ENCODE data around the gene ACTA2. TPM values are rescaled to one million over a fixed set of nuclear protein-coding genes. Genes with fewer than 3 reads are reported as not detected.

The ACTA2 gene
- total and polyA plus RNA-seq, 4 donors = 3,163 to 9,611 (median 4,255) TPM

DNA sequence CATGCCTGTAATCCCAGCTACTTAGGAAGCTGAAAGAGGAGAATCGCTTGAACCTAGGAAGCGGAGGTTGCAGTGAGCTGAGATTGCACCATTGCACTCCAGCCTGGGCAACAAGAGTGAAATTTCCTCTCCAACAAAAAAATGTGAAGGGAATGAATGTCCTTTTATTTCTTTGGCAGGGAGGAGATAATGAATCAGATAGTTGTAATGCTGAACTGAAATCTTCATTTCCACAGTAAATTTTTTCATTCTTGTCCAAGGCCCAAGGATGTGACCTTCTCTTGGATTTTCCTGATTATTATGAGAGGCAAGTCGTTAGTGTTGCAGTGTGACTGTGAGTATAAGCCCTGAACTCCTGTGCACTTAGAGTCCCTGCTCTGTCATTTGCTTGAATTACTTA lies 59.0 kb downstream of the ACTA2 start:
- Histone ChIP-seq H3K27ac (ENCODE audit: low read depth in 1 of 2, low read length in 2 of 2) (no peak overlapping the region), H3K36me3 (ENCODE audit: control insufficient read depth in 1 of 2, insufficient read depth in 2 of 2, low read length in 1 of 2) (no peaks in the 10 kb centered on the region), H3K4me1 (ENCODE audit: control insufficient read depth in 1 of 2, insufficient read depth in 2 of 2, low read length in 2 of 2) (no peaks in the 10 kb centered on the region), H3K9me3 (ENCODE audit: control insufficient read depth, low read length) (no peaks in the 10 kb centered on the region), H3K4me3 (ENCODE audit: low read length in 2 of 2) (no peak overlapping the region), H3K27me3 (ENCODE audit: control insufficient read depth in 1 of 2, insufficient read depth in 2 of 2, low read length in 1 of 2) (no peaks in the 10 kb centered on the region)
- WGBS, 2 donors = 90 to 94% methylated on average over 3 of the region's 3 CpGs
- intact Hi-C loops (cut with DNase I) = no loop called here
- DNase-seq (no peak), ATAC-seq (ENCODE audit: low FRiP score) (peak; percentile 36)

GRCh38 chr10:88892222-88892967 lies 60.2 kb downstream of the ACTA2 start:
- no peaks in the 10 kb centered on the region for H3K9me3 ChIP-seq (ENCODE audit: control insufficient read depth, low read length)
- H3K27me3 ChIP-seq (ENCODE audit: control insufficient read depth in 1 of 2, insufficient read depth in 2 of 2, low read length in 1 of 2) = no peaks in the 10 kb centered on the region
- no peak for DNase-seq
- intact Hi-C loops (cut with DNase I) = no loop called here
- ATAC-seq (ENCODE audit: low FRiP score) = no peak
- no peaks in the 10 kb centered on the region for H3K4me1 ChIP-seq (ENCODE audit: control insufficient read depth in 1 of 2, insufficient read depth in 2 of 2, low read length in 2 of 2)
- no peaks in the 10 kb centered on the region for H3K36me3 ChIP-seq (ENCODE audit: control insufficient read depth in 1 of 2, insufficient read depth in 2 of 2, low read length in 1 of 2)
- no peak overlapping the region for H3K27ac ChIP-seq (ENCODE audit: low read depth in 1 of 2, low read length in 2 of 2)
- WGBS, 2 donors = 76 to 93% methylated on average over 2 of the region's 2 CpGs
- H3K4me3 ChIP-seq (ENCODE audit: low read length in 2 of 2) = no peak overlapping the region

- H3K4me3 ChIP-seq (ENCODE audit: low read length in 2 of 2) = no peak overlapping the region
- ATAC-seq (ENCODE audit: low FRiP score) = no peak
- no peaks in the 10 kb centered on the region for H3K27me3 ChIP-seq (ENCODE audit: control insufficient read depth in 1 of 2, insufficient read depth in 2 of 2, low read length in 1 of 2)
- H3K4me1 ChIP-seq (ENCODE audit: control insufficient read depth in 1 of 2, insufficient read depth in 2 of 2, low read length in 2 of 2) = no peaks in the 10 kb centered on the region
- H3K36me3 ChIP-seq (ENCODE audit: control insufficient read depth in 1 of 2, insufficient read depth in 2 of 2, low read length in 1 of 2) = no peaks in the 10 kb centered on the region
- WGBS, 2 donors = 89 to 90% methylated on average over 4 of the region's 4 CpGs
- no peak overlapping the region for H3K27ac ChIP-seq (ENCODE audit: low read depth in 1 of 2, low read length in 2 of 2)
- intact Hi-C loops (cut with DNase I) = no loop called here
- DNase-seq = no peak
- no peaks in the 10 kb centered on the region for H3K9me3 ChIP-seq (ENCODE audit: control insufficient read depth, low read length)
Observed at GRCh38 chr10:88890681-88891381, 61.7 kb downstream of the ACTA2 start.

DNA sequence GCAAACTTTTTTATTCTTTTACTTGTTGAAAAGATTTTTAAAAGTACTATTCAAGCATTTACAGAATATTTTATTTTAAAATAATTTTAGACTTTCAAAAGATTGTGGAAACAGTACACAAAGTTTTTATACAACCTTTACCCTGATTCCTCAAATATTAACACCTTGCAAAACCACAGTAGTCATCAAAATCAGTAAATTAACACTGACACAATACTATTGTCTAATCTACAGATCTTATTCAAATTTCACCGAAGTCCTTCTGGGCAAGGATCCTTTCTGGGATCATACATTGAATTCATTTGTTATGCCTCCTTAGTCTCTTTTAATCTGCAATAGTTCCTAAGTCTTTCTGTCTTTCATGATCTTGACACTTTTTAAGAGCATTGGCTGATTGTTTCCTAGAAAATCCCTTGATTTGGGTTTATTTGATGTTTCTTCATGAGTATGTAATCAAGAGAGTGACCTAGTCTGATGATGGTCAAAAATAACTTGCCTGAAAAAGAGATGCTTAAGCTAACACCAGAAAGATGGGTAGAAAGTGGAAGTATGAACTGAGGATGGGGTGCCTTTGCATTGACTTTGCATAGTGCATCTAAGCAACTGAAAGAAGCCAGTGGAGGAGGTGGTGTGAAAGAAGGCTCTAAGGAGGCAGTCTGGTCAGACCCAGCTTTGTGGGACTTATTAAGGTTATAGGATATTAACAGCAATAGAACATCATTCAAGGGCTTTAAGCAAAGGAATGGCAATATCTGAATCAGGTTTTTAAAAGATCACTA lies 62.8 kb downstream of the ACTA2 start:
- no peaks in the 10 kb centered on the region for H3K27me3 ChIP-seq (ENCODE audit: control insufficient read depth in 1 of 2, insufficient read depth in 2 of 2, low read length in 1 of 2)
- no peak overlapping the region for H3K27ac ChIP-seq (ENCODE audit: low read depth in 1 of 2, low read length in 2 of 2)
- 91 to 95% methylated on average over 1 of the region's 1 CpG for WGBS, 2 donors
- no peaks in the 10 kb centered on the region for H3K36me3 ChIP-seq (ENCODE audit: control insufficient read depth in 1 of 2, insufficient read depth in 2 of 2, low read length in 1 of 2)
- no peak for ATAC-seq (ENCODE audit: low FRiP score)
- H3K4me3 ChIP-seq (ENCODE audit: low read length in 2 of 2) = no peak overlapping the region
- H3K9me3 ChIP-seq (ENCODE audit: control insufficient read depth, low read length) = no peaks in the 10 kb centered on the region
- no peaks in the 10 kb centered on the region for H3K4me1 ChIP-seq (ENCODE audit: control insufficient read depth in 1 of 2, insufficient read depth in 2 of 2, low read length in 2 of 2)
- no peak for DNase-seq
- intact Hi-C loops (cut with DNase I) = no loop called here

GRCh38 chr10:88888810-88889445 lies 63.6 kb downstream of the ACTA2 start:
- intact Hi-C loops (cut with DNase I) = no loop called here
- Histone ChIP-seq H3K4me1 (ENCODE audit: control insufficient read depth in 1 of 2, insufficient read depth in 2 of 2, low read length in 2 of 2) (no peaks in the 10 kb centered on the region), H3K36me3 (ENCODE audit: control insufficient read depth in 1 of 2, insufficient read depth in 2 of 2, low read length in 1 of 2) (no peaks in the 10 kb centered on the region), H3K4me3 (ENCODE audit: low read length in 2 of 2) (no peak overlapping the region), H3K9me3 (ENCODE audit: control insufficient read depth, low read length) (no peaks in the 10 kb centered on the region), H3K27me3 (ENCODE audit: control insufficient read depth in 1 of 2, insufficient read depth in 2 of 2, low read length in 1 of 2) (no peaks in the 10 kb centered on the region), H3K27ac (ENCODE audit: low read depth in 1 of 2, low read length in 2 of 2) (no peak overlapping the region)
- ATAC-seq (ENCODE audit: low FRiP score) (no peak), DNase-seq (no peak)

DNA sequence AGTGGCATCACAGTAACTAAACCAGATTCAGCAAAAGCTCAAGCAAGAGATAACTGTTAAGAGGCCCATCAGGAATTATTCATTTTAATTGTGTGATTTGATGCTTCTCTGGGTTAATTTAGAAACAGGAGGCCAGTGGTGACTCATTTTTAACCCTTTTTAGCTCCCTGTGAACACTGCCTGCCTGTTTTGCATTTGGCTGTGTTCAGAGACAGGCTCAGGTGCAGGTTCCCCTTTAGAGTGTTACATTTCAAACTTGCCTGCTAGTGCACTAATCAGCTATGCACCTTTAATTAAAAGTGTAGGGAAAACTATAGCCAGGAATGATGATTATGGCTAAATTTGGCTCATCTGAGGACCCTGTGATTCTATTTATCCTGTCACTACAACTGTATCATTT lies 66.0 kb downstream of the ACTA2 start:
- Histone ChIP-seq H3K36me3 (ENCODE audit: control insufficient read depth in 1 of 2, insufficient read depth in 2 of 2, low read length in 1 of 2) (no peaks in the 10 kb centered on the region), H3K4me1 (ENCODE audit: control insufficient read depth in 1 of 2, insufficient read depth in 2 of 2, low read length in 2 of 2) (no peaks in the 10 kb centered on the region), H3K27ac (ENCODE audit: low read depth in 1 of 2, low read length in 2 of 2) (no peak overlapping the region), H3K27me3 (ENCODE audit: control insufficient read depth in 1 of 2, insufficient read depth in 2 of 2, low read length in 1 of 2) (no peaks in the 10 kb centered on the region), H3K9me3 (ENCODE audit: control insufficient read depth, low read length) (no peaks in the 10 kb centered on the region), H3K4me3 (ENCODE audit: low read length in 2 of 2) (no peak overlapping the region)
- ATAC-seq (ENCODE audit: low FRiP score) (no peak), DNase-seq (no peak)
- intact Hi-C loops (cut with DNase I) = no loop called here

Other genes starting within 250 kb of the ACTA2 start
- gene LIPK, start 246.5 kb downstream of the ACTA2 start, total RNA-seq = not detected
- not detected for gene LIPK, start 246.5 kb downstream of the ACTA2 start, polyA plus RNA-seq
- under 1 TPM in 1 of 2 donors, not detected in 1; 0.58 TPM for gene LIPN, start 192.8 kb downstream of the ACTA2 start, total RNA-seq
- gene LIPN, start 192.8 kb downstream of the ACTA2 start, polyA plus RNA-seq = under 1 TPM in 1 of 2 donors, not detected in 1; 0.43 TPM
- not detected for gene LIPM, start 150.0 kb downstream of the ACTA2 start, total RNA-seq
- gene LIPM, start 150.0 kb downstream of the ACTA2 start, polyA plus RNA-seq = not detected
- under 1 TPM; 0.24 to 0.26 TPM for gene ANKRD22, start 100.9 kb downstream of the ACTA2 start, total RNA-seq
- 1 to 10 TPM in 1 of 2 donors, under 1 TPM in 1; 0.18 to 1.8 TPM for gene ANKRD22, start 100.9 kb downstream of the ACTA2 start, polyA plus RNA-seq
- gene STAMBPL1, start 72.5 kb downstream of the ACTA2 start, total RNA-seq = 10 to 100 TPM in 1 of 2 donors, 1 to 10 TPM in 1; 3.5 to 12.0 TPM
- gene STAMBPL1, start 72.5 kb downstream of the ACTA2 start, polyA plus RNA-seq = 1 to 10 TPM in 1 of 2 donors, under 1 TPM in 1; 0.63 to 2.3 TPM
- 10 to 100 TPM; 27.4 to 28.5 TPM for gene FAS, start 38.0 kb upstream of the ACTA2 start, total RNA-seq
- gene FAS, start 38.0 kb upstream of the ACTA2 start, polyA plus RNA-seq = 10 to 100 TPM in 1 of 2 donors, 1 to 10 TPM in 1; 9.5 to 28.5 TPM

Data from aorta (tissue), 5 donors.